Thyroid gland (tissue), 4 donors: ENCODE data around the gene PEX5. TPM values are rescaled to one million over a fixed set of nuclear protein-coding genes. Genes with fewer than 3 reads are reported as not detected.
"Not testable (repeated sequence)": the region's sequence is repeated elsewhere in the genome, so short reads cannot be mapped to it uniquely, and the experiment has no call there.

Source experiments
- DNase-seq, 2 donors: peaks; one replicate each; pipeline ENCODE4 v3.0.0-alpha.2; 2019
- H3K27ac ChIP-seq, 3 donors: fragments of 200-600 bp; sonication (generic); 1 replicate in 2 of 3; 2 replicates in 1 of 3; pipeline ENCODE4 v1.5.1; 2016 to 2019; ENCODE audit warnings: mild to moderate bottlenecking in 1 of 3, moderate library complexity in 1 of 3
- H3K27me3 ChIP-seq: fragments of 200-600 bp; sonication (generic); one replicate; pipeline ENCODE4 v1.5.1; 2019
- H3K36me3 ChIP-seq, 2 donors: fragments of 200-600 bp; sonication (generic); one replicate each; pipeline ENCODE4 v1.5.1; 2016 to 2019
- H3K4me1 ChIP-seq, 2 donors: fragments of 200-600 bp; sonication (generic); one replicate each; pipeline ENCODE4 v1.5.1; 2017 to 2019
- H3K4me3 ChIP-seq, 3 donors: fragments of 200-600 bp; sonication (generic); replicated peaks in 1 of 3; 1 replicate in 2 of 3; 2 replicates in 1 of 3; pipeline ENCODE4 v1.5.1; 2016; ENCODE audit warnings: mild to moderate bottlenecking in 1 of 3
- H3K9me3 ChIP-seq: fragments of 200-600 bp; sonication (generic); one replicate; pipeline ENCODE4 v1.5.1; 2017
- POLR2A ChIP-seq, 2 donors: fragments of 450-650 bp; IDR thresholded peaks; one replicate each; pipeline ENCODE4 v1.6.1; 2017; ENCODE audit warnings: antibody characterized with exemption in 2 of 2, mild to moderate bottlenecking in 2 of 2, moderate library complexity in 1 of 2
- WGBS, 2 donors: methylation state at CpG; one replicate each; pipeline ENCODE4 v1.1.5; 2017; 5-methylcytosine and 5-hydroxymethylcytosine counted together
- intact Hi-C: fragments of 100-400 bp; cut with DNase I; formaldehyde crosslinking; loops from one replicate; pipeline ENCODE4 v1.15.1; 2023
- total RNA-seq, 4 donors: library from RNA; depleted of rRNA; stranded (reverse); fragments of >200 nt; gene quantifications; one replicate each; pipeline ENCODE4 v1.2.3, GENCODE V29; 2016
- TF ChIP-seq, protein P1 (sequence below), 6 experiments: fragments of 200-600 bp in 3 of 6; fragments of 450-650 bp in 3 of 6; sonication (generic) in 3 of 6; IDR thresholded peaks; one replicate each; pipeline ENCODE4 v1.5.1; 2016 to 2019; ENCODE audit warnings: antibody characterized with exemption in 6 of 6, mild to moderate bottlenecking in 2 of 6, inconsistent platforms in 1 of 6, moderate library complexity in 1 of 6

PEX5 gene
- total RNA-seq, 4 donors from 2014 or later = 28.5 to 37.6 (median 32.8) TPM

- H3K4me1 ChIP-seq = no peaks in the 10 kb centered on the region
- no peaks in the 10 kb centered on the region for H3K27me3 ChIP-seq
- H3K27ac ChIP-seq = no peak overlapping the region
- intact Hi-C loops = no loop called here
- TF ChIP-seq, protein P1, sequence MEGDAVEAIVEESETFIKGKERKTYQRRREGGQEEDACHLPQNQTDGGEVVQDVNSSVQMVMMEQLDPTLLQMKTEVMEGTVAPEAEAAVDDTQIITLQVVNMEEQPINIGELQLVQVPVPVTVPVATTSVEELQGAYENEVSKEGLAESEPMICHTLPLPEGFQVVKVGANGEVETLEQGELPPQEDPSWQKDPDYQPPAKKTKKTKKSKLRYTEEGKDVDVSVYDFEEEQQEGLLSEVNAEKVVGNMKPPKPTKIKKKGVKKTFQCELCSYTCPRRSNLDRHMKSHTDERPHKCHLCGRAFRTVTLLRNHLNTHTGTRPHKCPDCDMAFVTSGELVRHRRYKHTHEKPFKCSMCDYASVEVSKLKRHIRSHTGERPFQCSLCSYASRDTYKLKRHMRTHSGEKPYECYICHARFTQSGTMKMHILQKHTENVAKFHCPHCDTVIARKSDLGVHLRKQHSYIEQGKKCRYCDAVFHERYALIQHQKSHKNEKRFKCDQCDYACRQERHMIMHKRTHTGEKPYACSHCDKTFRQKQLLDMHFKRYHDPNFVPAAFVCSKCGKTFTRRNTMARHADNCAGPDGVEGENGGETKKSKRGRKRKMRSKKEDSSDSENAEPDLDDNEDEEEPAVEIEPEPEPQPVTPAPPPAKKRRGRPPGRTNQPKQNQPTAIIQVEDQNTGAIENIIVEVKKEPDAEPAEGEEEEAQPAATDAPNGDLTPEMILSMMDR (IDR thresholded peaks at IDR 0.05) = no peak
- TF ChIP-seq POLR2A (IDR thresholded peaks at IDR 0.05) = no peak
- H3K36me3 ChIP-seq = no peaks in the 10 kb centered on the region
- WGBS, 2 donors = 86 to 89% methylated on average over 7 of the region's 7 CpGs
- DNase-seq = no peak
- H3K4me3 ChIP-seq = no peak overlapping the region
- H3K9me3 ChIP-seq = no peaks in the 10 kb centered on the region
Measured at GRCh38 chr12:7242176-7243101, 53.0 kb downstream of the PEX5 start.

- DNase-seq, H3K27me3 ChIP-seq, intact Hi-C loops, H3K9me3 ChIP-seq, H3K4me1 ChIP-seq, H3K36me3 ChIP-seq, H3K27ac ChIP-seq, H3K4me3 ChIP-seq: not testable (repeated sequence)
- WGBS, 2 donors = 86 to 95% methylated on average over 15 to 20 of the region's 22 CpGs
Measured at GRCh38 chr12:7251328-7251996, 62.0 kb downstream of the PEX5 start.

- no peak overlapping the region for H3K27ac ChIP-seq
- H3K4me1 ChIP-seq = no peaks in the 10 kb centered on the region
- TF ChIP-seq, protein P1 (IDR thresholded peaks at IDR 0.05) = no peak
- no peak for TF ChIP-seq POLR2A (IDR thresholded peaks at IDR 0.05)
- H3K4me3 ChIP-seq = no peak overlapping the region
- H3K9me3 ChIP-seq = no peaks in the 10 kb centered on the region
- WGBS, 2 donors = 94% methylated on average over 1 of the region's 1 CpG
- no peak for DNase-seq
- no peaks in the 10 kb centered on the region for H3K27me3 ChIP-seq
- intact Hi-C loops = no loop called here
- H3K36me3 ChIP-seq = no peaks in the 10 kb centered on the region
Measured at GRCh38 chr12:7259060-7259459, 69.6 kb downstream of the PEX5 start.

Other genes starting within 250 kb of the PEX5 start
- not detected for gene RNU7-1, start 245.9 kb upstream of the PEX5 start, total RNA-seq
- 100 to 1,000 TPM; 344 to 666 (median 383) TPM for gene C12orf57, start 245.7 kb upstream of the PEX5 start, total RNA-seq
- gene PTPN6, start 238.3 kb upstream of the PEX5 start, total RNA-seq = 10 to 100 TPM; 21.7 to 32.3 (median 31.4) TPM
- gene PHB2, start 219.0 kb upstream of the PEX5 start, total RNA-seq = 100 to 1,000 TPM; 153 to 284 (median 220) TPM
- gene EMG1, start 218.8 kb upstream of the PEX5 start, total RNA-seq = 10 to 100 TPM; 19.9 to 53.1 (median 45.6) TPM
- gene LPCAT3, start 171.2 kb upstream of the PEX5 start, total RNA-seq = 10 to 100 TPM; 45.1 to 68.4 (median 58.5) TPM
- 100 to 1,000 TPM; 137 to 470 (median 255) TPM for gene C1S, start 129.0 kb upstream of the PEX5 start, total RNA-seq
- 100 to 1,000 TPM; 132 to 545 (median 312) TPM for gene C1R, start 97.2 kb upstream of the PEX5 start, total RNA-seq
- gene C1RL, start 80.5 kb upstream of the PEX5 start, total RNA-seq = 100 to 1,000 TPM in 1 of 4 donors, 10 to 100 TPM in 3; 39.2 to 153 (median 59.5) TPM
- 1 to 10 TPM in 2 of 4 donors, not detected in 2; 2.8 to 4.5 TPM for gene RBP5, start 60.8 kb upstream of the PEX5 start, total RNA-seq
- 10 to 100 TPM; 18.0 to 53.4 (median 37.3) TPM for gene CLSTN3, start 59.3 kb upstream of the PEX5 start, total RNA-seq
- not detected for gene ACSM4, start 114.4 kb downstream of the PEX5 start, total RNA-seq